Fibroblast of pulmonary artery (primary cell): ENCODE results near the gene ADK.

Source experiments
- DNase-seq: peaks from one replicate; pipeline ENCODE4 v3.0.0-alpha.2; 2010; ENCODE audit warnings: low read depth
- H3K4me3 ChIP-seq: replicated peaks from 2 replicates; pipeline ENCODE4 v1.5.1; 2011; ENCODE audit warnings: low read depth, mild to moderate bottlenecking, control low read depth, low read length, moderate library complexity
- CTCF ChIP-seq: IDR thresholded peaks from 2 replicates; pipeline ENCODE4 v1.5.1; 2011; ENCODE audit warnings: mild to moderate bottlenecking, control low read depth, low read length, inconsistent platforms; ENCODE audit errors: missing control alignments

ADK gene

GRCh38 chr10:74150990-74151878, at the start of gene ADK:
Gene ADK, plus strand, starts transcription at chr10:74151221. Its CDS starts 58 bp downstream, at chr10:74151279.
- peak; percentile 98 for DNase-seq
- TF ChIP-seq CTCF, result peak; percentile 0
- H3K4me3 ChIP-seq, result peak within 1 kb of the TSS; percentile 95

GRCh38 chr10:74103560-74104258, 47.3 kb upstream of the ADK start:
- peak; percentile 54 for DNase-seq
- H3K4me3 ChIP-seq, result no peak overlapping the region
- peak; percentile 62 for TF ChIP-seq CTCF

- no peak for TF ChIP-seq CTCF
- H3K4me3 ChIP-seq, result no peak overlapping the region
- no peak for DNase-seq
Observed at GRCh38 chr10:74104480-74104879, 46.5 kb upstream of the ADK start.

GRCh38 chr10:74104996-74105395, 46.0 kb upstream of the ADK start:
- no peak for TF ChIP-seq CTCF
- DNase-seq, result no peak
- no peak overlapping the region for H3K4me3 ChIP-seq

- H3K4me3 ChIP-seq, result no peak overlapping the region
- DNase-seq, result no peak
- no peak for TF ChIP-seq CTCF
Observed at GRCh38 chr10:74107391-74107790, 43.6 kb upstream of the ADK start.

GRCh38 chr10:74109452-74109851, 41.6 kb upstream of the ADK start:
- no peak overlapping the region for H3K4me3 ChIP-seq
- no peak for TF ChIP-seq CTCF
- no peak for DNase-seq
